ENCODE data around the gene NUDT3.

Gene NUDT3

DNA sequence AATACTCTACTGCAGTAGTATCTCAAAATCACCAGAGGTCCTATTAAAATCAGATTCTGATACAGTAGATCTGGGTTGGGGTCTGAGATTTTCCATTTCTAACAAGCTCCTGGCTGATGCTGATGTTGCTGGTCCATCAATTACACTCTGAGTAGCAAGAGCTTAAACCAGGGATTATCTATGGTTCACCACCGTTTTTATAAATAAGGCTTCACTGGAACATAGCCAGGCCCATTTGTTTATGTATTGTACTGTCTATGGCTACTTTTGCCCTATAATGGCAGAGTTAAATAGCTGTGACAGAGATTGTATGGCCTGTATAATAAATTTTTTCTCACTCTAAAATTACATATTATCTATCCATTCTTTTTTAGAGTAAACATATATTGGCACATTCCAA, 53.0 kb downstream of the NUDT3 start:
- H3K27me3 ChIP-seq (replicated peaks; ENCODE audit: insufficient read depth, low read length): no peaks in the 10 kb centered on the region
- no peaks in the 10 kb centered on the region for H3K36me3 ChIP-seq (replicated peaks; ENCODE audit: insufficient read depth, low read length)
- no peak overlapping the region for H3K27ac ChIP-seq (ENCODE audit: low read length)
- no peak for DNase-seq
- no peaks in the 10 kb centered on the region for H3K9me3 ChIP-seq (replicated peaks; ENCODE audit: insufficient read depth, low read length)
- H3K4me3 ChIP-seq (ENCODE audit: low read length): no peak overlapping the region
- no peaks in the 10 kb centered on the region for H3K9me2 ChIP-seq (replicated peaks; ENCODE audit: insufficient read depth, low read length)
- no peak overlapping the region for H3K9ac ChIP-seq (ENCODE audit: low read length)
- no peak overlapping the region for H2AFZ ChIP-seq (ENCODE audit: low read length)
- H4K20me1 ChIP-seq (ENCODE audit: insufficient read depth, low read length): no peaks in the 10 kb centered on the region
- H3F3A ChIP-seq (ENCODE audit: insufficient read depth, low read length): 0 out of 2 replicates have a peak, but pooled peaks cover 3% of the 10 kb centered on the region
- H3K79me2 ChIP-seq (ENCODE audit: low read length): peaks cover 49% of the 10 kb centered on the region
- peaks cover 11% of the 10 kb centered on the region for H3K4me1 ChIP-seq (ENCODE audit: low read length)
- no peak overlapping the region for H3K4me2 ChIP-seq (ENCODE audit: low read depth, low read length)
- TF ChIP-seq, protein P1, sequence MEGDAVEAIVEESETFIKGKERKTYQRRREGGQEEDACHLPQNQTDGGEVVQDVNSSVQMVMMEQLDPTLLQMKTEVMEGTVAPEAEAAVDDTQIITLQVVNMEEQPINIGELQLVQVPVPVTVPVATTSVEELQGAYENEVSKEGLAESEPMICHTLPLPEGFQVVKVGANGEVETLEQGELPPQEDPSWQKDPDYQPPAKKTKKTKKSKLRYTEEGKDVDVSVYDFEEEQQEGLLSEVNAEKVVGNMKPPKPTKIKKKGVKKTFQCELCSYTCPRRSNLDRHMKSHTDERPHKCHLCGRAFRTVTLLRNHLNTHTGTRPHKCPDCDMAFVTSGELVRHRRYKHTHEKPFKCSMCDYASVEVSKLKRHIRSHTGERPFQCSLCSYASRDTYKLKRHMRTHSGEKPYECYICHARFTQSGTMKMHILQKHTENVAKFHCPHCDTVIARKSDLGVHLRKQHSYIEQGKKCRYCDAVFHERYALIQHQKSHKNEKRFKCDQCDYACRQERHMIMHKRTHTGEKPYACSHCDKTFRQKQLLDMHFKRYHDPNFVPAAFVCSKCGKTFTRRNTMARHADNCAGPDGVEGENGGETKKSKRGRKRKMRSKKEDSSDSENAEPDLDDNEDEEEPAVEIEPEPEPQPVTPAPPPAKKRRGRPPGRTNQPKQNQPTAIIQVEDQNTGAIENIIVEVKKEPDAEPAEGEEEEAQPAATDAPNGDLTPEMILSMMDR (IDR thresholded peaks at IDR 0.05; ENCODE audit: low read length): no peak
- TF ChIP-seq EZH2phosphoT487 (IDR thresholded peaks at IDR 0.05; ENCODE audit: low read length) (no peak), EZH2 (optimal IDR thresholded peaks at IDR 0.05; ENCODE audit: low read depth, low read length) (no peak)

DNA sequence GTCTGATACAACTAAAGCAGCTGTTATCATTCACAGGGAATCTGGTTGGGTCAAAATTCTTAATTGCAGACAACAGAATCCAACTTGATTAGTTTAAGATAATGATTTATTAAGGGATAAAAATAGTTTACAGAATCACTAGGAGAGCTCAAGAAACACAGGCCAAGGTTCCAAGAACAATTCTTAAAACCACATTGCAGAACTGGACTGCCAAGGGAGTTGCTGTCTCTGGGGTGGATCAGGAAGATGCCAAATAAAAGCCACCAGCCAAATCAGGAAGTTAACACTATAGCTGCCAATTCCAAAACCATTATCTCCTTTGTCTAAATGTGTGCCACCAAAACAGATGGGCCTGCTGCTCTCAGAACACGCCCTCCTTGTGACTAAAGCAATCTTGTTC, 53.7 kb downstream of the NUDT3 start:
- H3K36me3 ChIP-seq (replicated peaks; ENCODE audit: insufficient read depth, low read length): no peaks in the 10 kb centered on the region
- no peak overlapping the region for H3K9ac ChIP-seq (ENCODE audit: low read length)
- no peak overlapping the region for H3K4me2 ChIP-seq (ENCODE audit: low read depth, low read length)
- DNase-seq: no peak
- peaks cover 48% of the 10 kb centered on the region for H3K79me2 ChIP-seq (ENCODE audit: low read length)
- H3K27me3 ChIP-seq (replicated peaks; ENCODE audit: insufficient read depth, low read length): no peaks in the 10 kb centered on the region
- H3K27ac ChIP-seq (ENCODE audit: low read length): no peak overlapping the region
- H3K9me2 ChIP-seq (replicated peaks; ENCODE audit: insufficient read depth, low read length): no peaks in the 10 kb centered on the region
- no peak overlapping the region for H3K4me3 ChIP-seq (ENCODE audit: low read length)
- H3K9me3 ChIP-seq (replicated peaks; ENCODE audit: insufficient read depth, low read length): no peaks in the 10 kb centered on the region
- no peaks in the 10 kb centered on the region for H4K20me1 ChIP-seq (ENCODE audit: insufficient read depth, low read length)
- peaks cover 6% of the 10 kb centered on the region; the same call in 1 of the 2 replicates for H3K4me1 ChIP-seq (ENCODE audit: low read length)
- no peak overlapping the region for H2AFZ ChIP-seq (ENCODE audit: low read length)
- 0 out of 2 replicates have a peak, but pooled peaks cover 3% of the 10 kb centered on the region for H3F3A ChIP-seq (ENCODE audit: insufficient read depth, low read length)
- TF ChIP-seq EZH2phosphoT487 (IDR thresholded peaks at IDR 0.05; ENCODE audit: low read length) (no peak), EZH2 (optimal IDR thresholded peaks at IDR 0.05; ENCODE audit: low read depth, low read length) (no peak)
- TF ChIP-seq, protein P1 (IDR thresholded peaks at IDR 0.05; ENCODE audit: low read length): no peak

DNA sequence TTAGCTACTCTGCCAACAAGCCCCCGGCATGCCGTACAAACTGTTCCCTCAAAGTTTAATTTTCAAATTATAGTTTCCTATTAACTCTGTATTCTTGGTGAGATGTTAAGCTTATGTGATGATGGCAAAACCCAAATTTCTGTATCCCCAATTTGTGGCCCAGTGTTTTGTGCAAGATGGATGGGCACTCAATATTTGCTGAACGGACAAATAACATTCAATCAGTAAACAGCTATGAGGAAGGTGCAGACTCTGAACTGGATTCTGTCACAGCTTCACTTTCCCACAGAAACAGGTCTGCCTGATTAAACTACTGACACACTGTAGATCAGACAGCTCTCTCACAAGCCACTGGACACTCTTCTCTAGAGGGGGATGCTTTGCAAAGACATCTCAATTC, 54.1 kb downstream of the NUDT3 start:
- H3K9me2 ChIP-seq (replicated peaks; ENCODE audit: insufficient read depth, low read length): no peaks in the 10 kb centered on the region
- no peak for DNase-seq
- H3K27me3 ChIP-seq (replicated peaks; ENCODE audit: insufficient read depth, low read length): no peaks in the 10 kb centered on the region
- H3K4me3 ChIP-seq (ENCODE audit: low read length): no peak overlapping the region
- H3K36me3 ChIP-seq (replicated peaks; ENCODE audit: insufficient read depth, low read length): no peaks in the 10 kb centered on the region
- peaks cover 6% of the 10 kb centered on the region; the same call in 1 of the 2 replicates for H3K4me1 ChIP-seq (ENCODE audit: low read length)
- H3K9ac ChIP-seq (ENCODE audit: low read length): no peak overlapping the region
- H3F3A ChIP-seq (ENCODE audit: insufficient read depth, low read length): 0 out of 2 replicates have a peak, but pooled peaks cover 3% of the 10 kb centered on the region
- no peak overlapping the region for H3K4me2 ChIP-seq (ENCODE audit: low read depth, low read length)
- H3K27ac ChIP-seq (ENCODE audit: low read length): no peak overlapping the region
- no peaks in the 10 kb centered on the region for H3K9me3 ChIP-seq (replicated peaks; ENCODE audit: insufficient read depth, low read length)
- H4K20me1 ChIP-seq (ENCODE audit: insufficient read depth, low read length): no peaks in the 10 kb centered on the region
- H2AFZ ChIP-seq (ENCODE audit: low read length): no peak overlapping the region
- TF ChIP-seq, protein P1 (IDR thresholded peaks at IDR 0.05; ENCODE audit: low read length): no peak
- TF ChIP-seq EZH2 (optimal IDR thresholded peaks at IDR 0.05; ENCODE audit: low read depth, low read length) (no peak), EZH2phosphoT487 (IDR thresholded peaks at IDR 0.05; ENCODE audit: low read length) (no peak)
- H3K79me2 ChIP-seq (ENCODE audit: low read length): peaks cover 47% of the 10 kb centered on the region
